ENCODE data around the gene HEATR5B. TPM values are rescaled to one million over a fixed set of nuclear protein-coding genes. Genes with fewer than 3 reads are reported as not detected.

The HEATR5B gene
- total and polyA plus RNA-seq, 9 of the 15 experiments (the other 6 are each of a cell fraction or from before 2014, with no cell fraction given): 4.2 to 21.7 (median 12.2) TPM

GRCh38 chr2:36973320-36973719 is 110.9 kb downstream of the HEATR5B start (continued):
- TF ChIP-seq ZNF165 (CRISPR knock-in tag; IDR thresholded peaks at IDR 0.05; ENCODE audit: borderline replicate concordance) (no peak), ZNF57 (CRISPR knock-in tag; IDR thresholded peaks at IDR 0.05) (no peak), CBFA2T2 (conservative IDR thresholded peaks at IDR 0.05) (peak; percentile 56), HDAC1 (IDR thresholded peaks at IDR 0.05) (0 out of 4 replicates have a peak, but pooled peaks of 1 of the 2 experiments have one; percentile 23), CCNT2 (IDR thresholded peaks at IDR 0.05; ENCODE audit: borderline replicate concordance, extremely low read depth, insufficient read length, low read depth, low read length) (peak; percentile 47), ZNF655 (CRISPR knock-in tag; IDR thresholded peaks at IDR 0.05) (no peak), DACH1 (IDR thresholded peaks at IDR 0.05; ENCODE audit: partially characterized antibody) (peak; percentile 25), SMAD2 (IDR thresholded peaks at IDR 0.05; ENCODE audit: low read depth, low read length) (no peak), ZNF140 (CRISPR knock-in tag; IDR thresholded peaks at IDR 0.05) (no peak), ZNF143 (CRISPR knock-in tag; IDR thresholded peaks at IDR 0.05) (no peak), NFATC3 (IDR thresholded peaks at IDR 0.05) (peak; percentile 95), SIN3B (IDR thresholded peaks at IDR 0.05; ENCODE audit: low read depth) (no peak), SMARCA4 (IDR thresholded peaks at IDR 0.05) (peak; percentile 72; the same call in 1 of the 2 replicates), RNF2 (IDR thresholded peaks at IDR 0.05) (0 out of 2 replicates have a peak, but pooled peaks have one; percentile 24), ZNF644 (tag; IDR thresholded peaks at IDR 0.05; ENCODE audit: low read depth) (no peak), POLR2AphosphoS2 (IDR thresholded peaks at IDR 0.05; ENCODE audit: low read length) (no peak), KLF16 (IDR thresholded peaks at IDR 0.05) (peak; percentile 65), ZC3H4 (CRISPR knock-in tag; IDR thresholded peaks at IDR 0.05; ENCODE audit: borderline replicate concordance) (no peak), MEF2D (tag; conservative IDR thresholded peaks at IDR 0.05; ENCODE audit: low read depth) (peak; percentile 82), RAD21 (CRISPR knock-in tag; conservative IDR thresholded peaks at IDR 0.05 in 1 of 2, IDR thresholded peaks at IDR 0.05 in 1 of 2) (no peak), HNRNPUL1 (IDR thresholded peaks at IDR 0.05; ENCODE audit: low read length) (no peak), ETV5 (CRISPR knock-in tag; IDR thresholded peaks at IDR 0.05; ENCODE audit: low read depth) (no peak), EWSR1 (IDR thresholded peaks at IDR 0.05; ENCODE audit: borderline replicate concordance, low read depth, partially characterized antibody) (no peak), RBM34 (IDR thresholded peaks at IDR 0.05; ENCODE audit: borderline replicate concordance, insufficient read depth, low read length) (no peak), STAT5A (IDR thresholded peaks at IDR 0.05; ENCODE audit: borderline replicate concordance, low read length) (peak; percentile 23; the same call in 1 of the 2 replicates), SPI1 (IDR thresholded peaks at IDR 0.05; ENCODE audit: borderline replicate concordance, low read depth, low read length) (no peak), EP300 (IDR thresholded peaks at IDR 0.05; ENCODE audit: low read length) (peak; percentile 67), FOXA3 (CRISPR knock-in tag; conservative IDR thresholded peaks at IDR 0.05 in 1 of 2, IDR thresholded peaks at IDR 0.05 in 1 of 2) (no peak), ZNF24 (IDR thresholded peaks at IDR 0.05) (no peak), PHF20 (IDR thresholded peaks at IDR 0.05; ENCODE audit: partially characterized antibody) (no peak), BRD9 (IDR thresholded peaks at IDR 0.05; ENCODE audit: low read depth, partially characterized antibody) (no peak), ATF7 (IDR thresholded peaks at IDR 0.05) (peak; percentile 67; the same call in 1 of the 2 replicates), NR2C2 (CRISPR knock-in tag; IDR thresholded peaks at IDR 0.05) (no peak), NR2C2 (tag; IDR thresholded peaks at IDR 0.05) (no peak)
